Upper lobe of left lung (tissue), 4 donors: ENCODE measurements around the gene NXPH1.

Experiments used
- POLR2AphosphoS5 ChIP-seq, 2 donors: sonication (generic); formaldehyde crosslinking; IDR thresholded peaks; one replicate each; pipeline ENCODE4 v1.5.1; 2017; ENCODE audit warnings: antibody characterized with exemption in 2 of 2
- TF ChIP-seq, protein P1 (sequence below), 6 experiments: fragments of 450-650 bp in 4 of 6; fragments of 200-600 bp in 2 of 6; sonication (generic) in 2 of 6; IDR thresholded peaks; one replicate each; pipeline ENCODE4 v1.5.1; 2016 to 2019; ENCODE audit warnings: antibody characterized with exemption in 6 of 6

- no peak for TF ChIP-seq POLR2AphosphoS5 (IDR thresholded peaks at IDR 0.05)
- TF ChIP-seq, protein P1, sequence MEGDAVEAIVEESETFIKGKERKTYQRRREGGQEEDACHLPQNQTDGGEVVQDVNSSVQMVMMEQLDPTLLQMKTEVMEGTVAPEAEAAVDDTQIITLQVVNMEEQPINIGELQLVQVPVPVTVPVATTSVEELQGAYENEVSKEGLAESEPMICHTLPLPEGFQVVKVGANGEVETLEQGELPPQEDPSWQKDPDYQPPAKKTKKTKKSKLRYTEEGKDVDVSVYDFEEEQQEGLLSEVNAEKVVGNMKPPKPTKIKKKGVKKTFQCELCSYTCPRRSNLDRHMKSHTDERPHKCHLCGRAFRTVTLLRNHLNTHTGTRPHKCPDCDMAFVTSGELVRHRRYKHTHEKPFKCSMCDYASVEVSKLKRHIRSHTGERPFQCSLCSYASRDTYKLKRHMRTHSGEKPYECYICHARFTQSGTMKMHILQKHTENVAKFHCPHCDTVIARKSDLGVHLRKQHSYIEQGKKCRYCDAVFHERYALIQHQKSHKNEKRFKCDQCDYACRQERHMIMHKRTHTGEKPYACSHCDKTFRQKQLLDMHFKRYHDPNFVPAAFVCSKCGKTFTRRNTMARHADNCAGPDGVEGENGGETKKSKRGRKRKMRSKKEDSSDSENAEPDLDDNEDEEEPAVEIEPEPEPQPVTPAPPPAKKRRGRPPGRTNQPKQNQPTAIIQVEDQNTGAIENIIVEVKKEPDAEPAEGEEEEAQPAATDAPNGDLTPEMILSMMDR (IDR thresholded peaks at IDR 0.05) = no peak
These were observed 306.4 kb downstream of the NXPH1 start for GRCh38 chr7:8739837-8740236.
